Adrenal gland (tissue), 12 donors: ENCODE data around the gene GNPTG. TPM values are rescaled to one million over a fixed set of nuclear protein-coding genes. Genes with fewer than 3 reads are reported as not detected.

Source experiments
- DNase-seq, 7 donors: peaks; one replicate each; pipeline ENCODE4 v3.0.0-alpha.2; 2019 to 2020
- H3K27ac ChIP-seq, 5 donors: fragments of 200-600 bp; sonication (generic) in 4 of 5; 1 replicate in 3 of 5; 2 replicates in 2 of 5; pipeline versions ENCODE4 v1.5.1 to v1.8.0; 2016 to 2020; ENCODE audit warnings: mild to moderate bottlenecking in 1 of 5
- H3K27me3 ChIP-seq: fragments of 200-600 bp; 2 replicates; pipeline ENCODE4 v1.8.0; 2021
- H3K36me3 ChIP-seq, 2 donors: fragments of 200-600 bp; replicated peaks in 1 of 2; 1 replicate in 1 of 2; 2 replicates in 1 of 2; pipeline versions ENCODE4 v1.5.1 to v1.8.0; 2018 to 2022
- H3K4me1 ChIP-seq, 2 donors: fragments of 200-600 bp; replicated peaks in 1 of 2; 1 replicate in 1 of 2; 2 replicates in 1 of 2; pipeline versions ENCODE4 v1.5.1 to v1.8.0; 2018 to 2021
- H3K4me3 ChIP-seq, 4 donors: fragments of 200-600 bp; sonication (generic) in 3 of 4; one replicate each; pipeline ENCODE4 v1.5.1; 2016 to 2018
- H3K9me3 ChIP-seq, 3 donors: fragments of 200-600 bp; sonication (generic) in 1 of 3; replicated peaks in 1 of 3; 1 replicate in 2 of 3; 2 replicates in 1 of 3; pipeline versions ENCODE4 v1.5.1 to v1.8.0; 2016 to 2021
- POLR2A ChIP-seq, 2 donors: fragments of 450-650 bp; IDR thresholded peaks; one replicate each; pipeline ENCODE4 v1.6.1; 2017; ENCODE audit warnings: antibody characterized with exemption in 2 of 2, mild to moderate bottlenecking in 2 of 2, moderate library complexity in 1 of 2
- WGBS, 4 donors: extraction: QIAGEN DNeasy Blood & Tissue Kit in 2 of 4; methylation state at CpG; one replicate each; pipeline versions ENCODE4 v1.1.5 to v1.1.7; 2013 to 2017; 5-methylcytosine and 5-hydroxymethylcytosine counted together
- intact Hi-C, 2 donors: fragments of 100-400 bp; cut with DNase I; formaldehyde crosslinking; loops; one replicate each; pipeline versions ENCODE4 v1.14.1 to v1.15.0; 2022 to 2023
- polyA plus RNA-seq, 3 donors: library from polyadenylated mRNA; stranded (reverse); fragments of 200-250 nt in 2 of 3; fragments of 350-450 nt in 1 of 3; fragmentation: Illumina TruSeq in 1 of 3; extraction: RNeasy Lipid Tissue Mini Kit (QIAGEN cat#74804) in 1 of 3; gene quantifications; one replicate each; pipeline ENCODE4 v1.2.3, GENCODE V29; 2013 to 2014
- total RNA-seq, 9 donors: library from RNA; depleted of rRNA in 4 of 9; stranded (reverse); fragments of >200 nt in 4 of 9; fragments of 120-200 nt in 1 of 9; fragmentation: NEBNext Ultra II Directional in 1 of 9; extraction: Animal tissue kit (Norgen Biotek cat#: 25700) in 1 of 9; gene quantifications; one replicate each; pipeline versions ENCODE4 v1.1.0 to v1.2.4, GENCODE V29; 2013 to 2023
- TF ChIP-seq, protein P1 (sequence below), 6 experiments: fragments of 450-650 bp in 4 of 6; fragments of 200-600 bp in 2 of 6; sonication (generic) in 1 of 6; IDR thresholded peaks; 1 replicate in 5 of 6; 2 replicates in 1 of 6; pipeline versions ENCODE4 v1.5.1 to v1.8.0; 2016 to 2021; ENCODE audit warnings: antibody characterized with exemption in 6 of 6, mild to moderate bottlenecking in 2 of 6, moderate library complexity in 1 of 6
- donor health status: healthy with polysubstance abuse.
- donor health status: Bipolar disorder and iron deficiency.
- donor health status: DM: yes; HTN: yes; CAD: no.
- donor health status: DM: no; HTN: no; CAD: no.
- donor health status: DM: no; HTN: no; CAD: no.
- donor health status: DM: yes; HTN: yes; CAD: no.

Gene GNPTG
- total and polyA plus RNA-seq, 12 donors, result 95.9 to 659 (median 284) TPM

DNA sequence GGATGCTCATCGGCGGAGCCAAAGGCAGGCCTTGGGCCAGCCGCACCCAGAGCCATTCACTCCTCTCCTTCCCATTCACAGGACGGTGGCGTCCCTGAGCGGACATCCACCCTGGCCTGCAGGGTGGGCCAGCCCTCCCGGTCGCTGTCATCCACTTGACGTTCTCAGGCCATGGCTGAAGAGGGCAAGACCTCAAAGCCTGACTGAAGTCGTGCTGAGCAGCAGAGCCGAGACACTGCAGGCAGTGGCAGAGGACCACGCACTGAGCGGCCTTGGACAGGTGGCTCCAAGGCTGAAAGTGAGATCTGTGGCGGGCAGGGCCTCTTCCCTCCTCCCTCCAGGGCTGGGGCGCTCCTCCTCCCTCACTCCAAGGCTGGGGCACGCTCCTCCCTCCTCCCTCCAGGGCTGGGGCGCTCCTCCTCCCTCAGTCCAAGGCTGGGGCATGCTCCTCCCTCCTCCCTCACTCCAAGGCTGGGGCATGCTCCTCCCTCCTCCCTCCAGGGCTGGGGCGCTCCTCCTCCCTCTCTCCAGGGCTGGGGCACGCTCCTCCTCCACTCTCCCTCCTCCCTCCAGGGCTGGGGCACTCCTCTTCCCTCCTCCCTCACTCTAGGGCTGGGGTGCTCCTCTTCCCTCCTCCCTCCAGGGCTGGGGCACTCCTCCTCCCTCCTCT, 24.1 kb downstream of the GNPTG start:
- Histone ChIP-seq H3K27ac (peak overlapping the region in 4 of 5 donors; percentile 51 to 81 (median 64)), H3K9me3 (no peaks in the 10 kb centered on the region), H3K4me3 (no peak overlapping the region), H3K36me3 (peaks cover 0 to 5% of the 10 kb centered on the region in 2 donors), H3K27me3 (no peaks in the 10 kb centered on the region), H3K4me1 (peaks cover 12 to 22% of the 10 kb centered on the region in 2 donors)
- intact Hi-C loops, result no loop called here
- no peak for TF ChIP-seq POLR2A (IDR thresholded peaks at IDR 0.05)
- TF ChIP-seq, protein P1, sequence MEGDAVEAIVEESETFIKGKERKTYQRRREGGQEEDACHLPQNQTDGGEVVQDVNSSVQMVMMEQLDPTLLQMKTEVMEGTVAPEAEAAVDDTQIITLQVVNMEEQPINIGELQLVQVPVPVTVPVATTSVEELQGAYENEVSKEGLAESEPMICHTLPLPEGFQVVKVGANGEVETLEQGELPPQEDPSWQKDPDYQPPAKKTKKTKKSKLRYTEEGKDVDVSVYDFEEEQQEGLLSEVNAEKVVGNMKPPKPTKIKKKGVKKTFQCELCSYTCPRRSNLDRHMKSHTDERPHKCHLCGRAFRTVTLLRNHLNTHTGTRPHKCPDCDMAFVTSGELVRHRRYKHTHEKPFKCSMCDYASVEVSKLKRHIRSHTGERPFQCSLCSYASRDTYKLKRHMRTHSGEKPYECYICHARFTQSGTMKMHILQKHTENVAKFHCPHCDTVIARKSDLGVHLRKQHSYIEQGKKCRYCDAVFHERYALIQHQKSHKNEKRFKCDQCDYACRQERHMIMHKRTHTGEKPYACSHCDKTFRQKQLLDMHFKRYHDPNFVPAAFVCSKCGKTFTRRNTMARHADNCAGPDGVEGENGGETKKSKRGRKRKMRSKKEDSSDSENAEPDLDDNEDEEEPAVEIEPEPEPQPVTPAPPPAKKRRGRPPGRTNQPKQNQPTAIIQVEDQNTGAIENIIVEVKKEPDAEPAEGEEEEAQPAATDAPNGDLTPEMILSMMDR (IDR thresholded peaks at IDR 0.05), result no peak
- peak; percentile 55 to 95 (median 84) for DNase-seq
- 51 to 58% (median 55%) methylated on average over 15 to 19 of the region's 19 CpGs for WGBS, 4 donors

DNA sequence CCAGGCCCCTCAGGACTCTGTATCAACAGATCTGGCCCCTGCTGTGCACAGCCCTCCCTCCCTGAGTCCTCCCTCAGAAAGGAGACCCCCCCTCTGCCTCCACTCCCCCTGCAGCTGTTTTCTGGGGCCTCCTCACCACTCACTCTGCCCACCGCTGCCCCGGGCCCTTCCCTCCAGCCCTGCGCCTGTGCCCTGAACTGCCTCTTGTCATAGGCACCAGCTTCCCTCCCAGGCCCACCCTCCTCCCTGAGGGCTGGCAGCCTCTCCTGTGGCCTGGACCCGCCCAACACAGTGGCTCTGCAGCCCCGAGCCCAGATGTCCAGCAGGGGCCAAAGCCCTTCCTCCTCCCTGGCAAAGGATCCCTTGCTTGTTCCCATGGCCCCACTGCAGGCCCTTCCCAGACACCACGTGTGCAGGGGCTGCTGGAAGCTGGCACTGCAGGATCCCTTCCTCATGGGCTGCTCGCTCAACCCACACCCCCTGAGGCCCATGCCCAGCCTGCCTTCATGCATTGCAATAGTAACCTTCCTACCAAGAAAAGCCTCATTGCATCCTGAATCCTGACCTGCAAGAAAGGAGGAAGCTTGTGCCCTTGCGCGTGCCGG, 25.8 kb downstream of the GNPTG start:
- Histone ChIP-seq H3K4me3 (no peak overlapping the region), H3K27ac (peak overlapping the region in 3 of 5 donors; percentile 97 to 98 (median 97)), H3K36me3 (no peaks in the 10 kb centered on the region), H3K9me3 (no peaks in the 10 kb centered on the region), H3K4me1 (peaks cover 12 to 22% of the 10 kb centered on the region in 2 donors), H3K27me3 (no peaks in the 10 kb centered on the region)
- 86 to 93% (median 90%) methylated on average over 4 to 10 of the region's 10 CpGs for WGBS, 4 donors
- peak in 1 of 7 donors; percentile 42 for DNase-seq
- intact Hi-C loops, result no loop called here
- TF ChIP-seq, protein P1 (IDR thresholded peaks at IDR 0.05), result no peak
- no peak for TF ChIP-seq POLR2A (IDR thresholded peaks at IDR 0.05)

DNA sequence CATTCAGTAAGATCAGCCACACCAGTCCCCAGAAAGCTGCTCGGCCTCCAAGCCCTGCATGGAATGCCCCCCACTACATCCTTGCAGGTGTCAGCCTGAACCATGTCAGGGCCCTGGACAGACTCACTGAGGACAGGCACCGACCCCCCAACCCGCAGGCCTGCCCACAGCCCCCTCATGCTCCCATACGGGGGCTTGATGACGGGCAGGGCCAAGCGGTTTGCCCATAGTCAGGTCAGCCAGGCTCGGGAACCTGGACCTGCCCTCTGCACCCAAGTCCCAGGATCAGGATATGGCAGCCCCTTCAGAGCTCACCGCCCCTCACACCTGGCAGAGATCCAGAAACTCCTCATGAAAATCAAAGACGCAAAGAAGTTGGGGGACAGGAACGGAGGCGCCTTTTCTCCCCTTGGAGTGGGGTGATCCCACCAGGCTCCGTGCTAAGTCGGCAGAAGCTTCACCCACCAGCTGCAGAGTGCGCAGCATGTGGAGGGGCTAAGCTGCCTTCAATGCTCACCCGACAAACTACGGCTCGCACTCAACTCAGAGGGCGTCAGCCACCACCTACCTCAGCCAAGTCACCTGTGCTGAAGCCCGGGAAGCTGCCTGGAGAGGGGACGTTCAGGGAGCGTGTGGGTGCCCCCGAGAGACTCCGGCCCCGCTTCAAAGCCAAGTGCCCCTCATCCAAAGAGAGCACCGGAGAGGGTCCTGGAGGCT, 26.5 kb downstream of the GNPTG start:
- intact Hi-C loops, result no loop called here
- DNase-seq, result peak in 1 of 7 donors; percentile 36
- H3K4me3 ChIP-seq, result peak overlapping the region in 1 of 4 donors; percentile 56
- H3K4me1 ChIP-seq, result peaks cover 12 to 22% of the 10 kb centered on the region in 2 donors
- TF ChIP-seq, protein P1 (IDR thresholded peaks at IDR 0.05), result no peak
- TF ChIP-seq POLR2A (IDR thresholded peaks at IDR 0.05), result no peak
- peaks cover 0 to 1% of the 10 kb centered on the region in 2 donors for H3K36me3 ChIP-seq
- no peaks in the 10 kb centered on the region for H3K9me3 ChIP-seq
- H3K27ac ChIP-seq, result peak overlapping the region in 4 of 5 donors; percentile 95 to 98 (median 97)
- H3K27me3 ChIP-seq, result no peaks in the 10 kb centered on the region
- 86 to 91% (median 88%) methylated on average over 6 to 25 of the region's 25 CpGs for WGBS, 4 donors

DNA sequence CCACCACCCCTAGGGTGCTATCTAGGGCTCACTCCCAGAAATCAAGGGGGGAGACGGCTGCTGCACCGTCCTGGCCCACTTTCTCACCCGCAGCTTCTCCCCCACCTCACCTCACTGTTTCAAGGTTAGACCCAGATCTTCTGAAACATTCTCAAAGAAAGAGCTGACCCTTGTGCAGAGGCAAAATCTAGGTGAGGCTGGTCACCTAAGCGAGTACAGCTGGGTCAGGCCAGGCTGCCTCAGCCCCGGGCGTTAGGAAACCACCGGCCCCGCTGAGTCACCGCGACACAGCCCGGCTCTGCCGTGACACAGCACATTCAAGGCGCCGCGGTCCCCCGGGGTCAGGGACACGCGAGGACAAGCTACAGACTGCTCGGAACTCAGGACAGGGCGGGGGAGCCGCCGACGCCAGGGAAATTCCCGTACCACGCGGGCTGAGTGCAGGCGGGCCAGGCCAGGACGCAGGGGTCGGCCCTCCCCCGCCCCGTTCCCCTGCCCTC, 27.1 kb downstream of the GNPTG start:
- Histone ChIP-seq H3K36me3 (peaks cover 0 to 7% of the 10 kb centered on the region in 2 donors), H3K27me3 (no peaks in the 10 kb centered on the region), H3K9me3 (no peaks in the 10 kb centered on the region), H3K27ac (peak overlapping the region; percentile 89 to 98 (median 97)), H3K4me1 (peaks cover 12 to 22% of the 10 kb centered on the region in 2 donors), H3K4me3 (peak overlapping the region in 2 of 4 donors; percentile 24 to 56)
- TF ChIP-seq, protein P1 (IDR thresholded peaks at IDR 0.05), result no peak
- TF ChIP-seq POLR2A (IDR thresholded peaks at IDR 0.05), result peak in 1 of 2 donors; percentile 53
- intact Hi-C loops, result no loop called here
- peak; percentile 94 to 99 (median 98) for DNase-seq
- WGBS, 4 donors, result 4 to 20% (median 12%) methylated on average over 1 to 31 of the region's 31 CpGs
